Renal cortex interstitium (tissue), 11 donors: ENCODE data around the gene HCK. TPM values are rescaled to one million over a fixed set of nuclear protein-coding genes. Genes with fewer than 3 reads are reported as not detected.
"Not testable (repeated sequence)": the region's sequence is repeated elsewhere in the genome, so short reads cannot be mapped to it uniquely, and the experiment has no call there.

Source experiments
- DNase-seq, 11 donors: peaks; one replicate each; pipeline ENCODE4 v3.0.0-alpha.2; 2013; ENCODE audit warnings: low read depth in 9 of 11, low spot score in 4 of 11; ENCODE audit errors: extremely low read depth in 1 of 11
- polyA plus RNA-seq, 3 donors: library from polyadenylated mRNA; unstranded; fragments of 120-200 nt; gene quantifications; one replicate each; pipeline ENCODE4 v1.2.1, GENCODE V29; 2013; ENCODE audit not compliant: insufficient read length in 3 of 3

The HCK gene
- polyA plus RNA-seq, 3 donors: 2.2 to 3.3 (median 3.2) TPM

GRCh38 chr20:32021091-32021490, 31.0 kb upstream of the HCK start:
- no peak for DNase-seq

- DNase-seq: no peak
These were observed 27.3 kb upstream of the HCK start for GRCh38 chr20:32024683-32025295.

- DNase-seq: no peak
These were observed 24.4 kb upstream of the HCK start for GRCh38 chr20:32027643-32028042.

GRCh38 chr20:32028647-32029372, 23.2 kb upstream of the HCK start:
- DNase-seq: peak in 3 of 11 donors; percentile 25 to 60 (median 47)

- no peak for DNase-seq
These were observed 22.5 kb upstream of the HCK start for GRCh38 chr20:32029561-32029960.

GRCh38 chr20:32031007-32031958, 20.8 kb upstream of the HCK start:
- DNase-seq: peak in 8 of 11 donors; percentile 62 to 82 (median 76)

GRCh38 chr20:32033316-32033715, 18.7 kb upstream of the HCK start:
- no peak for DNase-seq

- not testable (repeated sequence) for DNase-seq
These were observed 18.3 kb upstream of the HCK start for GRCh38 chr20:32033721-32034120.

- DNase-seq: no peak
These were observed 17.2 kb upstream of the HCK start for GRCh38 chr20:32034581-32035425.

- no peak for DNase-seq
These were observed 16.6 kb upstream of the HCK start for GRCh38 chr20:32035426-32035779.

GRCh38 chr20:32036252-32036651, 15.8 kb upstream of the HCK start:
- DNase-seq: no peak

- no peak for DNase-seq
These were observed 15.1 kb upstream of the HCK start for GRCh38 chr20:32036716-32037485.

GRCh38 chr20:32037929-32038328, 14.1 kb upstream of the HCK start:
- DNase-seq: no peak

GRCh38 chr20:32040142-32040953, 11.7 kb upstream of the HCK start:
- DNase-seq: no peak

GRCh38 chr20:32045999-32046398, 6.0 kb upstream of the HCK start:
- no peak for DNase-seq

GRCh38 chr20:32050324-32050841, 1.7 kb upstream of the HCK start:
- DNase-seq: no peak

- no peak for DNase-seq
These were observed 1.0 kb upstream of the HCK start for GRCh38 chr20:32050851-32051556.
